Loucy (cell line): ENCODE data around the gene TMEM106A.
"Not testable (repeated sequence)": the region's sequence is repeated elsewhere in the genome, so short reads cannot be mapped to it uniquely, and the experiment has no call there.

Experiments used
- H2AFZ ChIP-seq: fragments of 200-600 bp; sonication (generic); 2 replicates; pipeline ENCODE4 v1.6.0; 2016; ENCODE audit warnings: antibody characterized with exemption, mild to moderate bottlenecking, low read length, moderate library complexity
- H3F3A ChIP-seq: fragments of 200-600 bp; 2 replicates; pipeline ENCODE4 v1.6.0; 2016; ENCODE audit warnings: antibody characterized with exemption, low read depth, mild to moderate bottlenecking
- H3K27me3 ChIP-seq: fragments of 200-600 bp; sonication (generic); 2 replicates; pipeline ENCODE4 v1.6.1; 2014; ENCODE audit warnings: low read length, mild to moderate bottlenecking; ENCODE audit not compliant: insufficient read depth, poor library complexity, severe bottlenecking
- H3K36me3 ChIP-seq: fragments of 200-600 bp; sonication (generic); 2 replicates; pipeline ENCODE4 v1.6.1; 2016; ENCODE audit warnings: low read length; ENCODE audit not compliant: insufficient read depth
- H3K4me1 ChIP-seq: fragments of 200-600 bp; sonication (generic); 2 replicates; pipeline ENCODE4 v1.5.1; 2014; ENCODE audit warnings: low read length, mild to moderate bottlenecking; ENCODE audit not compliant: insufficient read depth, poor library complexity, severe bottlenecking
- H3K4me2 ChIP-seq: fragments of 200-600 bp; sonication (generic); 2 replicates; pipeline ENCODE4 v1.6.0; 2014; ENCODE audit warnings: antibody characterized with exemption, low read length, low read depth, mild to moderate bottlenecking; ENCODE audit not compliant: poor library complexity, severe bottlenecking
- H3K4me3 ChIP-seq: fragments of 200-600 bp; sonication (generic); 2 replicates; pipeline ENCODE4 v1.5.1; 2014; ENCODE audit warnings: low read length, mild to moderate bottlenecking, mixed read lengths; ENCODE audit not compliant: poor library complexity, severe bottlenecking
- H3K79me2 ChIP-seq: fragments of 200-600 bp; sonication (generic); 2 replicates; pipeline ENCODE4 v1.6.1; 2014; ENCODE audit warnings: low read length; ENCODE audit not compliant: insufficient read depth
- H3K9ac ChIP-seq: fragments of 200-600 bp; sonication (generic); 2 replicates; pipeline ENCODE4 v1.6.0; 2014; ENCODE audit warnings: mild to moderate bottlenecking, low read depth, low read length, moderate library complexity; ENCODE audit not compliant: poor library complexity, severe bottlenecking
- H3K9me2 ChIP-seq: fragments of 200-600 bp; sonication (generic); replicated peaks from 2 replicates; pipeline ENCODE4 v1.6.1; 2016; ENCODE audit warnings: low read depth, low read length, mixed read lengths
- H3K9me3 ChIP-seq: fragments of 200-600 bp; sonication (generic); 2 replicates; pipeline ENCODE4 v1.6.1; 2014; ENCODE audit warnings: mild to moderate bottlenecking, antibody characterized with exemption, low read length, low read depth; ENCODE audit not compliant: insufficient read depth
- H4K20me1 ChIP-seq: fragments of 200-600 bp; sonication (generic); 2 replicates; pipeline ENCODE4 v1.6.0; 2014; ENCODE audit warnings: antibody characterized with exemption, low read length, mild to moderate bottlenecking; ENCODE audit not compliant: insufficient read depth, poor library complexity, severe bottlenecking

Gene TMEM106A

GRCh38 chr17:43239597-43239996 is 27.9 kb downstream of the TMEM106A start:
- H3F3A ChIP-seq, H3K36me3 ChIP-seq, H2AFZ ChIP-seq, H3K9me3 ChIP-seq, H3K4me2 ChIP-seq, H3K79me2 ChIP-seq, H3K4me3 ChIP-seq, H3K9me2 ChIP-seq, H3K9ac ChIP-seq, H4K20me1 ChIP-seq, H3K4me1 ChIP-seq, H3K27me3 ChIP-seq: not testable (repeated sequence)

GRCh38 chr17:43240596-43241352 is 29.1 kb downstream of the TMEM106A start:
- not testable (repeated sequence) for H3K4me3 ChIP-seq

GRCh38 chr17:43246456-43246855 is 34.8 kb downstream of the TMEM106A start:
- H3K9ac ChIP-seq, H3K4me1 ChIP-seq, H4K20me1 ChIP-seq, H3K9me2 ChIP-seq, H3K79me2 ChIP-seq, H3F3A ChIP-seq, H3K4me2 ChIP-seq, H3K36me3 ChIP-seq, H3K27me3 ChIP-seq, H2AFZ ChIP-seq, H3K4me3 ChIP-seq, H3K9me3 ChIP-seq: not testable (repeated sequence)

More at GRCh38 chr17:43240596-43241352, 29.1 kb downstream of the TMEM106A start:
- H3F3A ChIP-seq, H3K27me3 ChIP-seq, H3K9me2 ChIP-seq, H3K4me1 ChIP-seq, H3K4me2 ChIP-seq, H4K20me1 ChIP-seq, H3K36me3 ChIP-seq, H3K9ac ChIP-seq, H2AFZ ChIP-seq, H3K79me2 ChIP-seq, H3K9me3 ChIP-seq: not testable (repeated sequence)
